LNCAP (cell line): Measurements from ENCODE around the gene KBTBD8.

Experiments
- CTCF ChIP-seq: fragments of 450-650 bp; IDR thresholded peaks from 2 replicates; pipeline ENCODE4 v1.5.1; 2017; ENCODE audit warnings: mild to moderate bottlenecking

The KBTBD8 gene

GRCh38 chr3:67044955-67045354 is 46.8 kb downstream of the KBTBD8 start:
- TF ChIP-seq CTCF, result no peak

- no peak for TF ChIP-seq CTCF
These were observed 47.8 kb downstream of the KBTBD8 start for GRCh38 chr3:67045711-67046465.

GRCh38 chr3:67047051-67047450 is 48.9 kb downstream of the KBTBD8 start:
- no peak for TF ChIP-seq CTCF

- no peak for TF ChIP-seq CTCF
These were observed 50.1 kb downstream of the KBTBD8 start for GRCh38 chr3:67048067-67048714.

GRCh38 chr3:67048715-67049074 is 50.6 kb downstream of the KBTBD8 start:
- TF ChIP-seq CTCF, result no peak

GRCh38 chr3:67059443-67059842 is 61.3 kb downstream of the KBTBD8 start:
- no peak for TF ChIP-seq CTCF
